NB4 (cell line): ENCODE data around the gene GPRIN1.

Experiments used
- CTCF ChIP-seq: IDR thresholded peaks from one replicate; pipeline ENCODE4 v1.5.1; 2012; ENCODE audit warnings: low read depth, low read length
- POLR2A ChIP-seq: IDR thresholded peaks from 2 replicates; pipeline ENCODE4 v1.6.1; 2011; ENCODE audit warnings: mild to moderate bottlenecking; ENCODE audit not compliant: insufficient read length; ENCODE audit errors: extremely low read depth

GRCh38 chr5:176658007-176658599, 48.1 kb upstream of the GPRIN1 start:
- TF ChIP-seq CTCF, result peak; percentile 94
- TF ChIP-seq POLR2A, result no peak
